ENCODE measurements around the gene FBLN1.
"Not testable (repeated sequence)": the region's sequence is repeated elsewhere in the genome, so short reads cannot be mapped to it uniquely, and the experiment has no call there.

DNA sequence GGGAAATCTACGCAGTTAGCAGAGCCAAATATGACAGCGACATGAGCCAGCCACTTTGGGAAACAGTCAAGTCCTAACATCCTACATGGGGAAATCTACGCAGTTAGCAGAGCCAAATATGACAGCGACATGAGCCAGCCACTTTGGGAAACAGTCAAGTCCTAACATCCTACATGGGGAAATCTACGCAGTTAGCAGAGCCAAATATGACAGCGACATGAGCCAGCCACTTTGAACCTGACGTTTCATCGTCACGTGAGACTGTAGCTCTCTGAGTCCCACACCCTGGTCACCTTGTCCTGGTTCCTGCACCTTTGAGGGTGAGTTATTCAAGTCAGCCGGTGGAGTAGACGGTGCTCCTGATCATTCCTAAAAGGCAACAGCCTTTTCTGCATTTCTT, 105.4 kb downstream of the FBLN1 start:
- TF ChIP-seq, protein P1, sequence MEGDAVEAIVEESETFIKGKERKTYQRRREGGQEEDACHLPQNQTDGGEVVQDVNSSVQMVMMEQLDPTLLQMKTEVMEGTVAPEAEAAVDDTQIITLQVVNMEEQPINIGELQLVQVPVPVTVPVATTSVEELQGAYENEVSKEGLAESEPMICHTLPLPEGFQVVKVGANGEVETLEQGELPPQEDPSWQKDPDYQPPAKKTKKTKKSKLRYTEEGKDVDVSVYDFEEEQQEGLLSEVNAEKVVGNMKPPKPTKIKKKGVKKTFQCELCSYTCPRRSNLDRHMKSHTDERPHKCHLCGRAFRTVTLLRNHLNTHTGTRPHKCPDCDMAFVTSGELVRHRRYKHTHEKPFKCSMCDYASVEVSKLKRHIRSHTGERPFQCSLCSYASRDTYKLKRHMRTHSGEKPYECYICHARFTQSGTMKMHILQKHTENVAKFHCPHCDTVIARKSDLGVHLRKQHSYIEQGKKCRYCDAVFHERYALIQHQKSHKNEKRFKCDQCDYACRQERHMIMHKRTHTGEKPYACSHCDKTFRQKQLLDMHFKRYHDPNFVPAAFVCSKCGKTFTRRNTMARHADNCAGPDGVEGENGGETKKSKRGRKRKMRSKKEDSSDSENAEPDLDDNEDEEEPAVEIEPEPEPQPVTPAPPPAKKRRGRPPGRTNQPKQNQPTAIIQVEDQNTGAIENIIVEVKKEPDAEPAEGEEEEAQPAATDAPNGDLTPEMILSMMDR (IDR thresholded peaks at IDR 0.05), result not testable (repeated sequence)
- TF ChIP-seq ZFX (IDR thresholded peaks at IDR 0.05; ENCODE audit: borderline replicate concordance), result not testable (repeated sequence)
